Heart left ventricle (tissue), 16 donors: ENCODE data around the gene SUMO1. TPM values are rescaled to one million over a fixed set of nuclear protein-coding genes. Genes with fewer than 3 reads are reported as not detected.

ENCODE experiments used
- ATAC-seq, 4 donors: fragments of 200-7000 bp; cut with Tn5 transposase; one replicate each; pipeline ENCODE4 v1.9.1; 2020 to 2022; ENCODE audit warnings: moderate library complexity in 4 of 4, mild to moderate bottlenecking in 3 of 4, moderate number of reproducible peaks in 1 of 4
- DNase-seq, 5 donors: peaks; one replicate each; pipeline ENCODE4 v3.0.0-alpha.2; 2020
- H3K27ac ChIP-seq, 12 donors: fragments of 200-600 bp; sonication (generic) in 4 of 12; one replicate each; pipeline versions ENCODE4 v1.5.0 to v1.8.0; 2016 to 2022; ENCODE audit warnings: mild to moderate bottlenecking in 2 of 12
- H3K27me3 ChIP-seq, 9 donors: fragments of 200-600 bp; sonication (generic) in 2 of 9; one replicate each; pipeline versions ENCODE4 v1.5.1 to v1.8.0; 2016 to 2022; ENCODE audit warnings: mild to moderate bottlenecking in 3 of 9
- H3K36me3 ChIP-seq, 9 donors: fragments of 200-600 bp; sonication (generic) in 2 of 9; one replicate each; pipeline versions ENCODE4 v1.5.0 to v1.8.0; 2018 to 2022; ENCODE audit warnings: mild to moderate bottlenecking in 2 of 9
- H3K4me1 ChIP-seq, 12 donors: fragments of 200-600 bp; sonication (generic) in 4 of 12; one replicate each; pipeline versions ENCODE4 v1.5.0 to v1.8.0; 2016 to 2022; ENCODE audit warnings: mild to moderate bottlenecking in 3 of 12
- H3K4me3 ChIP-seq, 12 donors: fragments of 200-600 bp; sonication (generic) in 4 of 12; one replicate each; pipeline versions ENCODE4 v1.5.0 to v1.8.0; 2017 to 2022; ENCODE audit warnings: mild to moderate bottlenecking in 9 of 12, moderate library complexity in 4 of 12
- H3K9me3 ChIP-seq, 12 donors: fragments of 200-600 bp; sonication (generic) in 4 of 12; one replicate each; pipeline versions ENCODE4 v1.5.0 to v1.8.0; 2016 to 2022; ENCODE audit warnings: mild to moderate bottlenecking in 1 of 12
- POLR2A ChIP-seq, 2 donors: fragments of 450-650 bp; IDR thresholded peaks; one replicate each; pipeline ENCODE4 v1.6.1; 2017; ENCODE audit warnings: antibody characterized with exemption in 2 of 2, mild to moderate bottlenecking in 2 of 2, moderate library complexity in 2 of 2
- WGBS, 4 donors: extraction: QIAGEN DNeasy Blood & Tissue Kit in 2 of 4; methylation state at CpG; one replicate each; pipeline versions ENCODE4 v1.1.5 to v1.1.7; 2013 to 2018; 5-methylcytosine and 5-hydroxymethylcytosine counted together
- intact Hi-C, 10 donors: fragments of 100-400 bp; cut with DNase I; formaldehyde crosslinking; loops; one replicate each; pipeline versions ENCODE4 v1.11.1 to v1.14.2; 2022
- polyA plus RNA-seq, 2 donors: library from polyadenylated mRNA; stranded (reverse); fragments of 200-250 nt; gene quantifications; one replicate each; pipeline ENCODE4 v1.2.3, GENCODE V29; 2013
- total RNA-seq, 9 donors: library from RNA; depleted of rRNA in 2 of 9; stranded (reverse); fragments of >200 nt in 2 of 9; fragmentation: NEBNext Ultra II Directional in 3 of 9; extraction: Animal tissue kit (Norgen Biotek cat#: 25700) in 3 of 9; gene quantifications; one replicate each; pipeline versions ENCODE4 v1.1.0 to v1.2.4, GENCODE V29; 2016 to 2023
- TF ChIP-seq, protein P1 (sequence below), 12 donors: fragments of 200-600 bp; sonication (generic) in 4 of 12; IDR thresholded peaks; one replicate each; pipeline versions ENCODE4 v1.5.0 to v1.8.0; 2018 to 2022; ENCODE audit warnings: antibody characterized with exemption in 12 of 12, mild to moderate bottlenecking in 5 of 12
- donor health status: ischemic (EF 13 %, LVEDD 7.1; RV severe dilation, severe dysfunction).
- donor health status: healthy with polysubstance abuse.
- donor health status: DM: no; HTN: yes; CAD: no.
- donor health status: DM: no; HTN: no; CAD: no.
- donor health status: ischemic (EF 25% LVEDD 6.9; RV normal size, moderate dysfunction).
- donor health status: ischemic (EF 25% LVEDD 5.7; RV mildly dilated, moderate dysfunction).
- donor health status: healthy.
- donor health status: DM: yes; HTN: yes; CAD: no.
- donor health status: ischemic (EF 35%, LVEDD 5.7; RV mildly dilated, moderate dysfunction).
- donor health status: nonischemic (EF 11% LVEDD 7.7; RV severe dilation, severe dysfunction).
- donor health status: DM: yes; HTN: yes; CAD: no.
- donor health status: PGD.
- donor health status: ischemic (EF 29% LVEDD 5.4; RV normal size, mild dysfunction).
- donor health status: nonischemic (EF 23%, LVEDD 6.1; RV moderate dilation, normal function).

SUMO1 gene
- total and polyA plus RNA-seq, 11 donors: 43.5 to 87.9 (median 65.3) TPM

DNA sequence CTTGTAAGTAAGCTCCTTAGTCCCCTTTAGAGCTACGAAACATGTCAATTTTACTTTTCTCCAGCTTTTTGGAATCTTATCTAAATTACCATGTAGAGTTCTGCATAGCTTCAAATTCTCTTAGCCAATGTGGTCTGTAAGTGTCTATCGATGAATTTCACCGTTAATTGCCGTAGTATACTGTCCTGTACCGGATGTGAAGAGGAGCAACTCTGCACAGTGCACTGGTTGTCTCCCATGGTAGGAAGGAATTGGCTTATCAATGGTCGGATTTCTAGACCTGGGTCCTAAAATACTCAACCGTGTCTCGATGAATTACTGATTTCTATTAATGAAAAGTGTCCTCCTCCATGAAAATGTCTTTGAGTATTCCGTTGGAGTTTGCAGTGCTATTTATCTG is 29.1 kb upstream of the SUMO1 start:
- Histone ChIP-seq H3K4me3 (peak overlapping the region in 11 of 12 donors; percentile 69 to 98 (median 81)), H3K4me1 (peaks cover 0 to 49% (median 17%) of the 10 kb centered on the region in 12 donors), H3K27ac (peak overlapping the region in 1 of 12 donors; percentile 99), H3K27me3 (no peaks in the 10 kb centered on the region), H3K9me3 (peaks cover 0 to 4% (median 0%) of the 10 kb centered on the region in 12 donors), H3K36me3 (no peaks in the 10 kb centered on the region)
- intact Hi-C loops: loop anchor here in 1 of 10 donors (5.0 kb wide), 1 partner anchor 110 kb away; the partner anchor contains the start of gene BMPR2
- WGBS, 4 donors: 27 to 33% (median 30%) methylated on average over 9 of the region's 9 CpGs
- TF ChIP-seq POLR2A (IDR thresholded peaks at IDR 0.05): no peak
- TF ChIP-seq, protein P1, sequence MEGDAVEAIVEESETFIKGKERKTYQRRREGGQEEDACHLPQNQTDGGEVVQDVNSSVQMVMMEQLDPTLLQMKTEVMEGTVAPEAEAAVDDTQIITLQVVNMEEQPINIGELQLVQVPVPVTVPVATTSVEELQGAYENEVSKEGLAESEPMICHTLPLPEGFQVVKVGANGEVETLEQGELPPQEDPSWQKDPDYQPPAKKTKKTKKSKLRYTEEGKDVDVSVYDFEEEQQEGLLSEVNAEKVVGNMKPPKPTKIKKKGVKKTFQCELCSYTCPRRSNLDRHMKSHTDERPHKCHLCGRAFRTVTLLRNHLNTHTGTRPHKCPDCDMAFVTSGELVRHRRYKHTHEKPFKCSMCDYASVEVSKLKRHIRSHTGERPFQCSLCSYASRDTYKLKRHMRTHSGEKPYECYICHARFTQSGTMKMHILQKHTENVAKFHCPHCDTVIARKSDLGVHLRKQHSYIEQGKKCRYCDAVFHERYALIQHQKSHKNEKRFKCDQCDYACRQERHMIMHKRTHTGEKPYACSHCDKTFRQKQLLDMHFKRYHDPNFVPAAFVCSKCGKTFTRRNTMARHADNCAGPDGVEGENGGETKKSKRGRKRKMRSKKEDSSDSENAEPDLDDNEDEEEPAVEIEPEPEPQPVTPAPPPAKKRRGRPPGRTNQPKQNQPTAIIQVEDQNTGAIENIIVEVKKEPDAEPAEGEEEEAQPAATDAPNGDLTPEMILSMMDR (IDR thresholded peaks at IDR 0.05): no peak
- DNase-seq: no peak
- no peak for ATAC-seq

DNA sequence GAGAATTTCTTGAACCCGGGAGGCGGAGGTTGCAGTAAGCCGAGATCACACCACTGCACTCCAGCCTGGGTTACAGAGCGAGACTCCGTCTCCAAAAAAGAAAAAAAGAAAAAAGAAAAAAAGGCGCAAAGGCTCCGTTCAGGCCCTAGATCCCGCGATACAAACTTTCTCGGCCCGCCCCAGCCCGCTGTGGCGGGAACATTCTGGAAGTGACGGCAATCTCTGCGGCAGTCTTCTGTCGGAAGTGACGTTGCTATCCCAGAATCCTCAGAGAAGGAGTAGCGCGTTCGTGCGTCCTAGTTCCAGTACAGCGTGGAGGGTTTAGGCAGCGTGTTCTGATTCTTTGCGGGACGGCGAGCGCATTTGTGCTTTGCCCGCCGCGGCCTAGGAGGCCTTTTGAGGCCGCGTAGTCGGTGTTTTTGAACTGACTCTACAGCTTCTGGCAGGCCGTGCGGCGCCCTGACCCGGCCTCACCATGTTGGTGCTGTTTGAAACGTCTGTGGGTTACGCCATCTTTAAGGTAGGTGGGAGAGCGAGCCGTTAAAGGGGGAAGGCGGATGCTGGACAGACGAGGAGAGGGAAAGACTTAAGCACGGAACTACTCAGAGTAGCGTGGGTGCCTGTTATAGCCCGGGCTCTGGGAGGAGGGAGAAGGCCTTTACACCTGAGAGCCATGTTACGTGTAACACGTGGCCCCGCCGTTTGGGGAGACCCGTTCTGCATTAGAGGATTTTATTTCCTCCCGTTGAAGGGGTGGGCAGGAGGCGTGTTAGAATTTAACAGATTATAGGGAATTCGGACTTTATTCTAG is 27.3 kb upstream of the SUMO1 start, which contains the start of gene NOP58:
NOP58 (plus strand) TSS at position 297 of the 811 bp plus-strand sequence; CDS start at position 476, 179 bp downstream.
- 0 to 1% (median 0%) methylated on average over 43 to 54 of the region's 54 CpGs for WGBS, 4 donors
- ATAC-seq (peak; percentile 99), DNase-seq (peak; percentile 91 to 94 (median 92))
- Histone ChIP-seq H3K27me3 (no peaks in the 10 kb centered on the region), H3K4me3 (peak within 1 kb of the TSS; percentile 48 to 98 (median 80)), H3K9me3 (no peaks in the 10 kb centered on the region), H3K36me3 (no peaks in the 10 kb centered on the region), H3K4me1 (peaks cover 0 to 46% (median 17%) of the 10 kb centered on the region in 12 donors), H3K27ac (peak within 1 kb of the TSS; percentile 90 to 99 (median 97))
- TF ChIP-seq, protein P1 (IDR thresholded peaks at IDR 0.05): no peak
- TF ChIP-seq POLR2A (IDR thresholded peaks at IDR 0.05): peak in 1 of 2 donors; percentile 93
- intact Hi-C loops: loop anchor here in 1 of 10 donors (5.0 kb wide), 1 partner anchor 112 kb away; the partner anchor contains the start of gene BMPR2

DNA sequence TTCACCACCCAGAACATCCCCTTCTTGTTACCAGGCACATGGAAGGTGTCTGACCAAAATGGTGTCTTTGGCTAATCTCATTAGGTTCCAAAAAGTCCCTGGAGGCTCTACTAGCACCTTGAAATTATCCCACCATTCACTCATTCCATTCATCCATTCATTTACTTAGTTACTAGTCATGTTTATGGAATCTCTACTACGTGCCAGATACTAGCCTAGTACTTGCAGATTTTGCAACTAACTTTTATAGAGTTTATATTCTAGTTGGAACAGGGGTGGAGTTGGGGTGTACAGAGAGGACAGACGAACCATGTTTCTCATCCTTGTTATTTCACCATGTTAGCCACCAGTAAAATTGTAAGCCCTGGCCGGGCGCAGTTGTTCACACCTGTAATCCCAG is 23.1 kb upstream of the SUMO1 start:
- intact Hi-C loops: no loop called here
- H3K9me3 ChIP-seq: no peaks in the 10 kb centered on the region
- H3K27me3 ChIP-seq: no peaks in the 10 kb centered on the region
- H3K36me3 ChIP-seq: no peaks in the 10 kb centered on the region
- DNase-seq (no peak), ATAC-seq (no peak)
- TF ChIP-seq POLR2A (IDR thresholded peaks at IDR 0.05): no peak
- TF ChIP-seq, protein P1 (IDR thresholded peaks at IDR 0.05): no peak
- H3K4me1 ChIP-seq: peaks cover 0 to 9% (median under 1%) of the 10 kb centered on the region in 12 donors
- H3K4me3 ChIP-seq: no peak overlapping the region
- 50 to 84% (median 76%) methylated on average over 4 of the region's 4 CpGs for WGBS, 4 donors
- H3K27ac ChIP-seq: no peak overlapping the region

DNA sequence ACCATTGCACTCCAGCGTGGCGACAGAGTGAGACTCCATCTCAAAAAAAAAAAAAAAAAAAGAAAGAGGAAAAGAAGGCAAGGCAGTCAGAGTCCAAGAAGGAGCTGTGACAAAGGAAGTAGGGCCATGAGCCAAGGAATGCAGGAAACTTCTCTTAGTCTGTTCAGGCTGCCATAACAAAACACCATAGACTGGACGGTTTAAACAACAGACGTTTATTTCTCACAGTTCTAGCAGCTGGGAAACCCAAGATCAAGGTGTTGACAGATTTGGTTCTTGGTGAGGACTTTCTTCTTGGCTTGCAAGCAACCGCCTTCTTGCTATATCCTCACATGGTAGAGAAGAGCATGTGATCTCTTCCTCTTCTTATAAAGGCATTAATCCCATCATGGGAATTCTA is 13.1 kb upstream of the SUMO1 start:
- intact Hi-C loops: no loop called here
- ATAC-seq (peak in 2 of 4 donors; percentile 51 to 73), DNase-seq (no peak)
- TF ChIP-seq, protein P1 (IDR thresholded peaks at IDR 0.05): no peak
- TF ChIP-seq POLR2A (IDR thresholded peaks at IDR 0.05): no peak
- H3K27ac ChIP-seq: peak overlapping the region in 1 of 12 donors; percentile 10
- H3K36me3 ChIP-seq: no peaks in the 10 kb centered on the region
- WGBS, 4 donors: 51 to 57% (median 56%) methylated on average over 5 of the region's 5 CpGs
- H3K4me1 ChIP-seq: no peaks in the 10 kb centered on the region
- H3K27me3 ChIP-seq: no peaks in the 10 kb centered on the region
- H3K9me3 ChIP-seq: no peaks in the 10 kb centered on the region
- H3K4me3 ChIP-seq: no peak overlapping the region
